ENCODE measurements around the gene TSSK2.

Gene TSSK2

GRCh38 chr22:19125011-19125410, 6.1 kb upstream of the TSSK2 start:
- DNase-seq (ENCODE audit: low spot score): no peak

DNA sequence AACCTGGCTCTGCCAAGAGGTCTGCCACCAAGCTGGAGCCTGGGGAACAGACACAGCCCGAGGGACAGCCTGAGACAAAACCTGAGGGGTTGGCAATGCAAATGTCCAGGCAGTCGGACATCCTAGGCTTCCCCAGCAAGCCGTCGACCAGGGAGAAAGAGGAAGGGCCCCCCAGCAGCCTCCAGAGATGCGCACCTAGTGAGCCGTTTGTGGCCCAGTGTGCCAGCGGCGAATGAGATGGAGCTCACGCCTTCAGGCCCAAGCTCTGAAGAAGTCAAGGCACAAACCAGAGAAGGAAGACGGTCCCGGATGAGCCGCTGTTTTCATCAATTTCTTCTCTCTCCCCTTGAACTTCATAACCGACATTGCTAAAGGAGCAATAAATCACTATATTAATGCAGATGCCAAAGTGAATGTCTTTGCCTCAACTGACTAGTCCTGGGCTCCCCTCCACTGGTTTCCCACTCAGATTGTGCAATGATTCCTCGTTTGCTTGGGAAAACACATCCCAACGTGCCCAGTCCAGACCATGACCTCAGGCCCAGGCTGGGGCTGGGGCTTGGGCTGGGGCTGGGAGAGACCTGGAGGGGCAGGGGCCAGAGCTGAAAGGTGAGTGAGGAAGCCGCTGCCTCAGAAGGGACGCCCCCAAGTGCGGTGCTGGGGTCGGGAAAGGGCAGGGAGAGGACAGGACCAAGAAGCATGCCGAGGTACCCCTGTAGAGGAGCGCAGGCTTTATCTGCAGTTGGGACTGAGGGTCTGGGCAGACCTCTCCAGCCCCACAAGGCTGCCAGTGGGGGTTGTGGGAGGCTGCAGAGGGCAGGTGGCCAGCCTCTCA, 5.4 kb upstream of the TSSK2 start:
- DNase-seq (ENCODE audit: low spot score): no peak

- DNase-seq (ENCODE audit: low spot score): no peak
Observed at GRCh38 chr22:19126309-19127273, 4.5 kb upstream of the TSSK2 start.

DNA sequence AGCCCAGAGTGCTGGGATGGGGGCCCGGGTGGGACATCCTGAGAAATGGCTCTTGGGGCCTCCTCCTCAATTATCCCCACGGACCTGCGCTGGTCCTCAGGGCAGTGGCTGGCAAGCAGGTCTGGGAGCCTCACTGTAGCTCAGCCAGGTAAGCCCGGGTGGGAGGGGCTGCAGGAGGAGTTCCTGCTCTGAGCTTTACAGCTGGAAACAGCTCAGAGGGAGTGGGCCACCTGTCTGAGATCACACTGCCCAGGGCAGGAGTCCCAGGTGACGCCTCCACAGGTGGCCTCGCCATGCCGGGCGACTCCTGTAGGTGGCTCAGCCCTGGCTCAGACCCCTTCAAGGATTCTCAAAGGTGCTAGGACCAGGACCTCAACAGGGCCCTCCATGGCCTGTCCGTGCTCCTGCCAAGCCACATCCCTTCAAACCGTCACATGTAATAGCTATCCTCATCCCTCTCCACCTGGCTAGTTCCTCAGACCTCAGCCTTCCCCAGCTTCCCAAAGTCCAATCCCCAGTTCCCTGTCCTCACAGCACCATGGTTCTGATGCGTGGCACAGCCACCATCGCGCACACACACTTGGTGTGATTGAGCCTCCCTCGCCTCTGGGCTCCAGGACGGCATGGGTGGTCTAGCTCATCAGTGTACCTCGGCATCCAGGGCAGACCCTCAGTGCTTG, 3.6 kb upstream of the TSSK2 start:
- DNase-seq (ENCODE audit: low spot score): no peak

DNA sequence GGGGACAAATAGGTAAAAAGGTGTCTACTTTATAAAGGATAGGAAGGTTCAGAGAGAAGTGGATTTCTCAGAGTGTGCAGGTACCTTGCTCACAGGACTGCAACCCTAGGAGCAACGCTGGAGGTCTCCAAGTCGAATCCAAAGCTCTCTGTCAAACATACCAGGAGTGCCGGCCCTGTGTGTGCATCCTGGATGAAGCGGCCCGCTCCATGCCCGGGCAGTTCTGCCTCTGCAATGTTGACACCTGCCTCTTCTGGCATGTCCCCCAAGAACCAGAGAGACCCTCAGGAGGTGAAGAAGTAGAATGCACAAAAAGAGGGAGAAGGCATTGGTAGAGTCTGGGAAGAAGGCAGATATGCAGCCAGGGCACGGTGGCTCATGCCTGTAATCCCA, 3.1 kb upstream of the TSSK2 start:
- DNase-seq (ENCODE audit: low spot score): no peak

DNA sequence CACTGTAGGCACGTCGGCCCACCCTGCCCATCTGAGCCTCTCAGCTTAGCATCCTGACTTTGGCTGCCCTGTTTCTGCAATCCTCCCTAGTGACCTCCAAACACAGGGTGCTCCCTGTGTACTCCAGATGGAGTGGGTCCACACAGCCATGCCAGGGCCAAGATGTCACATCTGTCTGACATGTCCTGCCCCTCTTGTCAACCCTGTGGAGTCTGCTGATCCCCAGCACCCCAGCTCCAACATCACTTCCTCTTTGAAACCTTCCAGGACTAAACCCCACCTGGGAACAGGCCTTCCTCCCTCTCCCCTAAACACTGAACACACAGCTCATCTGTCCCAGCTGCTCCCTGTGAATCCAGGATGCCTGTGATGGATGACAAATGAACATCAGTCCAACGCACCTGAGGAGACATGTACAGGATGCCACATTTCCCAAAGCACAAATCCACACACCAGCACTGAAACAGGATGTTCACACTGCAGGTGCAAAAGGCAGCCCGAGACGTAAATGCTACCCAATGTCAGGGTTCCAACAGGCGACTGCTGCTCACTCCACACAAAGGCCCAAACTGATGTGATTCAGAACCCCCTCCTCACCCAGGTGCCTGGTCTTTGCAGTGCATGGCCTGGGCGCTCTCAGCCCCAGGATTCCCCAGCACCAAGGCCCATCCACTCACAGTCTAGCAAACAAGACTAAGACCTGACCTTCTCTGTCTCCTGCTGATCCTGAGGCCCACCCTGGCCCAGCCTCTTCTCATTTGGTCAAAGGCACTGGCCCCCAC, 2.0 kb upstream of the TSSK2 start:
- DNase-seq (ENCODE audit: low spot score): no peak

- DNase-seq (ENCODE audit: low spot score): no peak
Observed at GRCh38 chr22:19129871-19130270, 1.2 kb upstream of the TSSK2 start.

GRCh38 chr22:19131685-19132015, 542 bp downstream of the TSSK2 start:
- no peak for DNase-seq (ENCODE audit: low spot score)

DNA sequence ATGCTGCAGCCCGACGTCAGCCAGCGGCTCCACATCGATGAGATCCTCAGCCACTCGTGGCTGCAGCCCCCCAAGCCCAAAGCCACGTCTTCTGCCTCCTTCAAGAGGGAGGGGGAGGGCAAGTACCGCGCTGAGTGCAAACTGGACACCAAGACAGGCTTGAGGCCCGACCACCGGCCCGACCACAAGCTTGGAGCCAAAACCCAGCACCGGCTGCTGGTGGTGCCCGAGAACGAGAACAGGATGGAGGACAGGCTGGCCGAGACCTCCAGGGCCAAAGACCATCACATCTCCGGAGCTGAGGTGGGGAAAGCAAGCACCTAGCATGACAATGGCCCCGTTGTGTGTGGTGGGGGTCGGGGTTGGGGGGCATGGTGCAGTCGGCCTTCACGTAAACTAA, 1.0 kb downstream of the TSSK2 start:
- DNase-seq (ENCODE audit: low spot score): no peak

GRCh38 chr22:19132693-19133400, 1.7 kb downstream of the TSSK2 start:
- DNase-seq (ENCODE audit: low spot score): no peak

GRCh38 chr22:19133561-19133960, 2.5 kb downstream of the TSSK2 start:
- no peak for DNase-seq (ENCODE audit: low spot score)

DNA sequence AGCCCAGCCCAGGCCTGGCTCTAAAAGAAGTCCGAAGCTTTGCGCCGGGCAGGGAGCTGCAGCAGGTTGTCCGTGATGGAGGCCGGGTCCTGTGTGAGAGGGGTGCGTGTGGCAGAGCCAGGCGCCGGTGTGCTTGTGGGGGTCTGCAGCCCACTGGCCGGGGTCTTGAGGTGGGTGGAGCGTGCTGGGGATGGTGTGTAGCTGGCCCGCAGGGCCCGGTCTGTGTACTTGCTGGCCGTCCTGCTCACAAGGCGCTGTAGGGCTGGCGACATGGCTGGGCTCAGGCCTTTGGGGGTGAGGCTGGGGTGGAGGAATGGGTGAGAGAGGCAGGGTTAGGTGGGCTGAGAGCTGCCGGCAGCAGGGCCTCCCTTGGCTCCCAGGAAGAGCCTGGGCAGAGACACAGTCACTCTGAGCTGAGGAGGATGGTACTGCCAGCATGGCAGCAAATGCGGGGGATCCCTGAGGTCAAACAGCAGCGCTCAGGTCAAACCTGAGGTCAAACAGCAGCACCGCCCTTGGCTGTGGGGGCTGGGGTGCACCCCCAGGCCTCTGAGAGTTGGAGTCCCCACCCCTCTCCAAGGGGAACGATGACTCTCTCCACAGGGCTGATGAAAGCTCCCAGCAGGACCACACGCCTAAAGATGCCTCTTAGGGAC, 3.2 kb downstream of the TSSK2 start:
- DNase-seq (ENCODE audit: low spot score): no peak

DNA sequence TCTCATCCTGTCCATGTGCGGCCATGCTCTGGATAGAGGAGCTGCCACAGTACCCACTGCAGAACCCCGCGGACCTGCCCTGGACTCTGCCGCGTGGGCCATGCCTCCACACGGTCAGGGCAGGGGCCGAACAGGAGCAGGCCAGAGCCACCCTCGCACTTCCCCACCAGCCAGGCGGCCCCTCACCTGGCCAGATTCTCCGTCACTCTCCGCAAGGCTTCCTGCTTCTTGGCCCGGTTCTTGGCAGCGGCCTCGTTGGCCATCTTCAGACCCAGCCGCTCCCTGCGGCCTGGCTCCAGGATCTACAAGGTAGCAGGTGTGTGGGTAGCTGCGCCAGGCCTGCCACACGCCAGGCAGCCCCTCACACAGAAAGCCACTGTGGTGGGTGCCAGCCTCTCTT, 3.8 kb downstream of the TSSK2 start:
- no peak for DNase-seq (ENCODE audit: low spot score)

- DNase-seq (ENCODE audit: low spot score): no peak
Observed at GRCh38 chr22:19136915-19137314, 5.8 kb downstream of the TSSK2 start.

- DNase-seq (ENCODE audit: low spot score): no peak
Observed at GRCh38 chr22:19137384-19138216, 6.5 kb downstream of the TSSK2 start.

- DNase-seq (ENCODE audit: low spot score): no peak
Observed at GRCh38 chr22:19138217-19139000, 7.3 kb downstream of the TSSK2 start.

DNA sequence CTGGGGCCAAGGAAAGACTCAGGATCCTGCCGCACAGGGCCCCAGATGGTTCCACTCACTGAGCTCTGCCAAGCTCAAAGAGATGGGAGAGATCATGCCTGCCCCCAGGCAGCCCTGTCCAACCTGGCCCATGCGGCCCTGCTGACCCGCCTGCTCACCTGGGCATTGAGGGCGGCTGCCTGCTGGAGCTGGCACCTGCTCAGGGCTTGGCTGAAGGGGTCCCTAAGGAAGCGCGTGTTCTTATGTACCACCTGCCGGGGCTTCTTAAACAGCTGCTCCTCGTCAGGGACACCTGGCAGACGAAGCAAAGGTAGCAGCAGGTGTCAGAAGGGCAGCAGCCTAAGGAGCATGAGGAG, 7.9 kb downstream of the TSSK2 start:
- DNase-seq (ENCODE audit: low spot score): no peak

DNA sequence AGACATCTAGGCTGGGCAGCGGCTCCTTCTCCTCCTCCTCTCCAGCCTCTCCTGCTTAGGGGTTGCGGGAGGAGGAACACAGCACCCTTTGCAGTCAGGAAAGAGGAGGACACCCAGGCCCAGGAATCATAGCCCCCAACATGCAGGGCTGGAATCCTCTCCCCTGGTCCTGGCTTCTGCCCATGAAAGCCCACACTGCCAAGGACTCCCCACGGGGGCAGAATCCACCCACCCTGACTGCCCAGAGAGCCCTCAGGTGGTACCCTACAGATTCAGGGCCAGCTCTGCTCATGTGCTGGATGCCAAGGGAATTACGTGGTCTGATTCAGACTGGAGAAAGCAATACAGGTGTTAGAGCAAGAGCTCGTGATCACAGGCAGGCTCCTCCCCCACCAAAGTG, 8.9 kb downstream of the TSSK2 start:
- DNase-seq (ENCODE audit: low spot score): no peak

- no peak for DNase-seq (ENCODE audit: low spot score)
Observed at GRCh38 chr22:19142394-19142793, 11.3 kb downstream of the TSSK2 start.

All from Ammon's horn (tissue), 1 donor.